K562 (cell line): Measurements from ENCODE around the gene CFAP97D1. TPM values are rescaled to one million over a fixed set of nuclear protein-coding genes. Genes with fewer than 3 reads are reported as not detected.

Experiments used
- HDGF ChIP-seq: fragments of 450-650 bp; IDR thresholded peaks from 2 replicates; pipeline ENCODE4 v1.6.1; 2016
- HIVEP1 ChIP-seq: fragments of 250-450 bp; sonication (Bioruptor Pico); IDR thresholded peaks from 2 replicates; pipeline ENCODE4 v1.4.0; 2020; ENCODE audit warnings: mild to moderate bottlenecking
- HMGN3 ChIP-seq: IDR thresholded peaks from 2 replicates; pipeline ENCODE4 v1.6.1; 2011; ENCODE audit warnings: borderline replicate concordance, low read depth, mild to moderate bottlenecking, mixed read lengths, low read length; ENCODE audit not compliant: insufficient read length; ENCODE audit errors: extremely low read depth
- LCOR ChIP-seq: sonication (generic); formaldehyde crosslinking; IDR thresholded peaks from 2 replicates; pipeline ENCODE4 v1.8.0; 2022; ENCODE audit warnings: mild to moderate bottlenecking, missing genetic modification reagents
- NCOR1 ChIP-seq: fragments of 450-650 bp; IDR thresholded peaks from 2 replicates; pipeline ENCODE4 v1.6.1; 2016; ENCODE audit warnings: mild to moderate bottlenecking, moderate library complexity
- NR4A1 ChIP-seq, 2 experiments: fragments of 250-450 bp in 1 of 2; fragments of 450-650 bp in 1 of 2; sonication (Bioruptor Pico) in 1 of 2; IDR thresholded peaks; 2 replicates each; pipeline versions ENCODE4 v1.4.0 to v1.6.1; 2016 to 2020; ENCODE audit warnings: mild to moderate bottlenecking in 2 of 2, missing compliant biosample characterization in 1 of 2, missing genetic modification characterization in 1 of 2, moderate library complexity in 1 of 2
- POLR2AphosphoS5 ChIP-seq: IDR thresholded peaks from 2 replicates; pipeline ENCODE4 v1.6.1; 2011; ENCODE audit warnings: mild to moderate bottlenecking, low read depth, low read length, moderate library complexity; ENCODE audit not compliant: control insufficient read depth, insufficient read depth
- RHOXF2B ChIP-seq: fragments of 250-450 bp; sonication (Bioruptor Pico); conservative IDR thresholded peaks from 2 replicates; pipeline ENCODE4 v1.5.1; 2021
- TAL1 ChIP-seq: fragments of 450-650 bp; IDR thresholded peaks from 2 replicates; pipeline ENCODE4 v1.6.1; 2016; ENCODE audit warnings: mild to moderate bottlenecking
- ZNF224 ChIP-seq: sonication (generic); formaldehyde crosslinking; IDR thresholded peaks from 2 replicates; pipeline ENCODE4 v1.8.0; 2022; ENCODE audit warnings: mild to moderate bottlenecking, missing genetic modification reagents
- ZNF274 ChIP-seq: IDR thresholded peaks from 2 replicates; pipeline ENCODE4 v1.6.1; 2011; ENCODE audit warnings: low read depth, mild to moderate bottlenecking, low read length, moderate library complexity, borderline replicate concordance
- ZNF780A ChIP-seq: fragments of 250-450 bp; sonication (Bioruptor Pico); IDR thresholded peaks from 2 replicates; pipeline ENCODE4 v1.5.0; 2021; ENCODE audit warnings: mild to moderate bottlenecking
- polyA plus RNA-seq, 8 experiments: library from polyadenylated mRNA; depleted of rRNA in 4 of 8; stranded (reverse) in 5 of 8; unstranded in 3 of 8; fragments of >200 nt; fragmentation: Nextera tagmentation in 2 of 8; fragmentation: Illumina TruSeq in 1 of 8; extraction: Ambion mirVana in 2 of 8; extraction: Trizol in 1 of 8; gene quantifications; 2 replicates each; pipeline versions ENCODE4 v1.2.1 to v1.2.3, GENCODE V29; 2011 to 2014; ENCODE audit warnings: inconsistent platforms in 1 of 8, missing spikeins in 1 of 8
- total RNA-seq, 7 experiments: library from RNA; depleted of rRNA in 6 of 7; stranded (reverse); fragments of >200 nt in 6 of 7; fragmentation: Illumina TruSeq in 2 of 7; extraction: Trizol in 2 of 7; gene quantifications; 2 replicates each; pipeline versions ENCODE4 v1.2.1 to v1.2.3, GENCODE V29; 2011 to 2021; ENCODE audit warnings: low replicate concordance in 1 of 7
- TF ChIP-seq, protein P1 (sequence below): sonication (generic); formaldehyde crosslinking; IDR thresholded peaks from 2 replicates; pipeline ENCODE4 v1.8.0; 2022; ENCODE audit warnings: mild to moderate bottlenecking, low read depth, missing genetic modification reagents
- TF ChIP-seq, protein P2 (sequence below), 2 experiments: IDR thresholded peaks; 2 replicates each; pipeline ENCODE4 v1.6.1; 2011; ENCODE audit warnings: borderline replicate concordance in 1 of 2, control low read depth in 1 of 2, low read depth in 1 of 2, low read length in 1 of 2, mild to moderate bottlenecking in 1 of 2, mixed read lengths in 1 of 2, moderate library complexity in 1 of 2; ENCODE audit not compliant: insufficient read depth in 1 of 2, insufficient read length in 1 of 2, poor library complexity in 1 of 2, severe bottlenecking in 1 of 2; ENCODE audit errors: extremely low read depth in 1 of 2
- TF ChIP-seq, protein P3 (sequence below): fragments of 250-450 bp; sonication (Bioruptor Pico); IDR thresholded peaks from 2 replicates; pipeline ENCODE4 v1.4.0; 2020; ENCODE audit warnings: mild to moderate bottlenecking, moderate library complexity, borderline replicate concordance
- TF ChIP-seq, protein P4 (sequence below): sonication (generic); formaldehyde crosslinking; IDR thresholded peaks from 2 replicates; pipeline ENCODE4 v1.5.0; 2020; ENCODE audit warnings: missing genetic modification reagents
- TF ChIP-seq, protein P5 (sequence below): fragments of 450-650 bp; IDR thresholded peaks from 2 replicates; pipeline ENCODE4 v1.7.0; 2016; ENCODE audit warnings: borderline replicate concordance
- TF ChIP-seq, protein P6 (sequence below): fragments of 250-450 bp; sonication (Bioruptor Pico); IDR thresholded peaks from 2 replicates; pipeline ENCODE4 v1.9.0; 2021; ENCODE audit warnings: mild to moderate bottlenecking

Gene CFAP97D1
- total and polyA plus RNA-seq, 9 of the 15 experiments (the other 6 are each of a cell fraction or from before 2014, with no cell fraction given) = not detected

DNA sequence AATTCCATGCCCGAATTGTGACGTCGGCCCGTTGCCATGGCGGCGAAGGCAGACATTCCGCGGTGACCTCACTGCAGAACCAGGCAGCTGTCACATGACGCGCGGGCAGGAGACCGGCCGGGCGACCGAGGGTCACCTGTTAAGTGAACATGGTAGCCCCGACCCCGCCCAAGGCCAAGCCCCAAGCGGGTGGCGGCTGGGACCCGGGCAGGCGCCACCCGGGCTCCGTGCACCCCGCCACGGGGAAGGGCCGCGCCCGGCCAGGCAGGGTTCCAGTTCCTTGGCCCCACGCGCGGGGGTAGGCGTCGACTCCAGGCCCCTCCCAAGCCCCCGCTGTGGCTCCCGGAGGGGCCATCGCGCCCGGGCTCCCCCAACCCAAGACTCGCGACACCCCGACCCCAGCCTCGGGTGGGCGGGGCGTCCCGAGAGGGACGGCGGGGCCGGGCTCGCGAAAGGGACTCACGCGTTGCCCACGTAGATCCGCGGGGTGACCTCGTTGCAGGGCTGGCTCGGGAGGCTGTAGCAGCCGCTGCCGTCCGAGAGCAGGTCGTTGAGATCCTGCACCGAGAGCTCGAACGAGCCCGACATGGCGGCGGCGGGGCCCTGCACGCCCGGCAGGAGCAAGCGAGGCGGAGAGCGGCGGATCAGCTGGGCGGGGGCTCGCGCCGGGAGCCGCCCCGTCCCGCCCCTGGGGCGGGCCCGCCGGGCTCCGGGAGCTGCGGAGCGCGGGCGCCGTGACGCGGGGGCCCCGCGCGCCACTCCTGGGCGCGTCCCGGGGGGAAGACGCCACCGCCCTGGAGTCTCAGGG, 1.7 kb upstream of the CFAP97D1 start, which contains the start of gene DUSP3 (continued):
- TF ChIP-seq, protein P1, sequence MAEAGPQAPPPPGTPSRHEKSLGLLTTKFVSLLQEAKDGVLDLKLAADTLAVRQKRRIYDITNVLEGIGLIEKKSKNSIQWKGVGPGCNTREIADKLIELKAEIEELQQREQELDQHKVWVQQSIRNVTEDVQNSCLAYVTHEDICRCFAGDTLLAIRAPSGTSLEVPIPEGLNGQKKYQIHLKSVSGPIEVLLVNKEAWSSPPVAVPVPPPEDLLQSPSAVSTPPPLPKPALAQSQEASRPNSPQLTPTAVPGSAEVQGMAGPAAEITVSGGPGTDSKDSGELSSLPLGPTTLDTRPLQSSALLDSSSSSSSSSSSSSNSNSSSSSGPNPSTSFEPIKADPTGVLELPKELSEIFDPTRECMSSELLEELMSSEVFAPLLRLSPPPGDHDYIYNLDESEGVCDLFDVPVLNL (CRISPR knock-in tag) = no peak
- TF ChIP-seq LCOR (no peak; the same call in 1 of the 2 replicates), RHOXF2B (CRISPR knock-in tag) (no peak), NR4A1 (CRISPR knock-in tag; IDR thresholded peaks at IDR 0.05) (no peak), NR4A1 (tag; IDR thresholded peaks at IDR 0.05) (no peak), NCOR1 (no peak), ZNF780A (CRISPR knock-in tag) (no peak), POLR2AphosphoS5 (peak; percentile 43; the same call in 1 of the 2 replicates), HMGN3 (peak; percentile 71), HIVEP1 (CRISPR knock-in tag) (no peak), HDGF (no peak), TAL1 (no peak), ZNF274 (no peak), ZNF224 (no peak)
- TF ChIP-seq, protein P2, sequence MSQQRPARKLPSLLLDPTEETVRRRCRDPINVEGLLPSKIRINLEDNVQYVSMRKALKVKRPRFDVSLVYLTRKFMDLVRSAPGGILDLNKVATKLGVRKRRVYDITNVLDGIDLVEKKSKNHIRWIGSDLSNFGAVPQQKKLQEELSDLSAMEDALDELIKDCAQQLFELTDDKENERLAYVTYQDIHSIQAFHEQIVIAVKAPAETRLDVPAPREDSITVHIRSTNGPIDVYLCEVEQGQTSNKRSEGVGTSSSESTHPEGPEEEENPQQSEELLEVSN (IDR thresholded peaks at IDR 0.05; ENCODE audit: borderline replicate concordance in 1 of 2, extremely low read depth in 1 of 2, insufficient read depth in 1 of 2, insufficient read length in 1 of 2, low read depth in 1 of 2, low read length in 1 of 2, poor library complexity in 1 of 2, severe bottlenecking in 1 of 2) = peak; percentile 56 to 83
- TF ChIP-seq, protein P3, sequence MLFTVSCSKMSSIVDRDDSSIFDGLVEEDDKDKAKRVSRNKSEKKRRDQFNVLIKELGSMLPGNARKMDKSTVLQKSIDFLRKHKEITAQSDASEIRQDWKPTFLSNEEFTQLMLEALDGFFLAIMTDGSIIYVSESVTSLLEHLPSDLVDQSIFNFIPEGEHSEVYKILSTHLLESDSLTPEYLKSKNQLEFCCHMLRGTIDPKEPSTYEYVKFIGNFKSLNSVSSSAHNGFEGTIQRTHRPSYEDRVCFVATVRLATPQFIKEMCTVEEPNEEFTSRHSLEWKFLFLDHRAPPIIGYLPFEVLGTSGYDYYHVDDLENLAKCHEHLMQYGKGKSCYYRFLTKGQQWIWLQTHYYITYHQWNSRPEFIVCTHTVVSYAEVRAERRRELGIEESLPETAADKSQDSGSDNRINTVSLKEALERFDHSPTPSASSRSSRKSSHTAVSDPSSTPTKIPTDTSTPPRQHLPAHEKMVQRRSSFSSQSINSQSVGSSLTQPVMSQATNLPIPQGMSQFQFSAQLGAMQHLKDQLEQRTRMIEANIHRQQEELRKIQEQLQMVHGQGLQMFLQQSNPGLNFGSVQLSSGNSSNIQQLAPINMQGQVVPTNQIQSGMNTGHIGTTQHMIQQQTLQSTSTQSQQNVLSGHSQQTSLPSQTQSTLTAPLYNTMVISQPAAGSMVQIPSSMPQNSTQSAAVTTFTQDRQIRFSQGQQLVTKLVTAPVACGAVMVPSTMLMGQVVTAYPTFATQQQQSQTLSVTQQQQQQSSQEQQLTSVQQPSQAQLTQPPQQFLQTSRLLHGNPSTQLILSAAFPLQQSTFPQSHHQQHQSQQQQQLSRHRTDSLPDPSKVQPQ (CRISPR knock-in tag) = no peak
- TF ChIP-seq, protein P4, sequence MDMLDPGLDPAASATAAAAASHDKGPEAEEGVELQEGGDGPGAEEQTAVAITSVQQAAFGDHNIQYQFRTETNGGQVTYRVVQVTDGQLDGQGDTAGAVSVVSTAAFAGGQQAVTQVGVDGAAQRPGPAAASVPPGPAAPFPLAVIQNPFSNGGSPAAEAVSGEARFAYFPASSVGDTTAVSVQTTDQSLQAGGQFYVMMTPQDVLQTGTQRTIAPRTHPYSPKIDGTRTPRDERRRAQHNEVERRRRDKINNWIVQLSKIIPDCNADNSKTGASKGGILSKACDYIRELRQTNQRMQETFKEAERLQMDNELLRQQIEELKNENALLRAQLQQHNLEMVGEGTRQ (CRISPR knock-in tag) = peak; percentile 92
- TF ChIP-seq, protein P5, sequence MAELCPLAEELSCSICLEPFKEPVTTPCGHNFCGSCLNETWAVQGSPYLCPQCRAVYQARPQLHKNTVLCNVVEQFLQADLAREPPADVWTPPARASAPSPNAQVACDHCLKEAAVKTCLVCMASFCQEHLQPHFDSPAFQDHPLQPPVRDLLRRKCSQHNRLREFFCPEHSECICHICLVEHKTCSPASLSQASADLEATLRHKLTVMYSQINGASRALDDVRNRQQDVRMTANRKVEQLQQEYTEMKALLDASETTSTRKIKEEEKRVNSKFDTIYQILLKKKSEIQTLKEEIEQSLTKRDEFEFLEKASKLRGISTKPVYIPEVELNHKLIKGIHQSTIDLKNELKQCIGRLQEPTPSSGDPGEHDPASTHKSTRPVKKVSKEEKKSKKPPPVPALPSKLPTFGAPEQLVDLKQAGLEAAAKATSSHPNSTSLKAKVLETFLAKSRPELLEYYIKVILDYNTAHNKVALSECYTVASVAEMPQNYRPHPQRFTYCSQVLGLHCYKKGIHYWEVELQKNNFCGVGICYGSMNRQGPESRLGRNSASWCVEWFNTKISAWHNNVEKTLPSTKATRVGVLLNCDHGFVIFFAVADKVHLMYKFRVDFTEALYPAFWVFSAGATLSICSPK = no peak
- TF ChIP-seq, protein P6, sequence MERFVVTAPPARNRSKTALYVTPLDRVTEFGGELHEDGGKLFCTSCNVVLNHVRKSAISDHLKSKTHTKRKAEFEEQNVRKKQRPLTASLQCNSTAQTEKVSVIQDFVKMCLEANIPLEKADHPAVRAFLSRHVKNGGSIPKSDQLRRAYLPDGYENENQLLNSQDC (CRISPR knock-in tag) = no peak
